GM12878 (cell line): ENCODE measurements around the gene TTI1. TPM values are rescaled to one million over a fixed set of nuclear protein-coding genes. Genes with fewer than 3 reads are reported as not detected.

ENCODE experiments used
- ATAC-seq: fragments of 200-7000 bp; cut with Tn5 transposase; 3 replicates; pipeline ENCODE4 v1.9.1; 2020; ENCODE audit warnings: mild to moderate bottlenecking, moderate library complexity
- BruUV-seq: library from RNA; stranded (reverse); fragments of 400-500 nt; replicated peaks from 2 replicates; lab custom pipeline; 2021; lab: Mats Ljungman, UMichigan
- CTCF ChIA-PET: fragments of 300-600 bp; sonication (Branson Sonifier 250); formaldehyde crosslinking; extraction: SDS; loops from one replicate; lab custom pipeline; 2021; ENCODE audit warnings: inconsistent platforms; lab: Yijun Ruan, JAX
- POLR2A ChIA-PET: fragments of 350-600 bp; formaldehyde crosslinking; extraction: SDS; loops from one replicate; lab custom pipeline; 2021; ENCODE audit warnings: inconsistent platforms; lab: Charles Lee
- RAD21 ChIA-PET: fragments of 300-600 bp; sonication (Branson Sonifier 250); formaldehyde crosslinking; loops from one replicate; lab custom pipeline; 2023; ENCODE audit warnings: antibody characterized with exemption; ENCODE audit not compliant: unreplicated experiment; lab: Charles Lee
- SMC1A ChIA-PET: fragments of 300-600 bp; sonication (Branson Sonifier 250); formaldehyde crosslinking; loops from one replicate; lab custom pipeline; 2023; ENCODE audit not compliant: unreplicated experiment, uncharacterized antibody; lab: Charles Lee
- DNase-seq: peaks from one replicate; pipeline ENCODE4 v3.0.0-alpha.2; 2011; ENCODE audit warnings: low read depth, low spot score
- FAIRE-seq: peaks from 3 replicates; lab custom pipeline; 2011; peaks lifted over from hg19 to GRCh38; lab: Jason Lieb, UNC
- H2AFZ ChIP-seq: 2 replicates; pipeline ENCODE4 v1.6.0; 2011; ENCODE audit warnings: low read depth, low read length, control low read depth; ENCODE audit not compliant: control insufficient read depth
- H3K27ac ChIP-seq: 2 replicates; pipeline ENCODE4 v1.5.1; 2011; ENCODE audit warnings: control low read depth; ENCODE audit not compliant: control insufficient read depth, insufficient read depth
- H3K27me3 ChIP-seq, 2 experiments: replicated peaks in 1 of 2; 2 replicates each; pipeline versions ENCODE4 v1.6.0 to v1.6.1; 2011; ENCODE audit warnings: low read length in 1 of 2; ENCODE audit not compliant: control insufficient read depth in 2 of 2, insufficient read depth in 2 of 2
- H3K36me3 ChIP-seq, 2 experiments: 2 replicates each; pipeline ENCODE4 v1.5.1; 2011; ENCODE audit warnings: low read length in 1 of 2; ENCODE audit not compliant: control insufficient read depth in 2 of 2, insufficient read depth in 2 of 2
- H3K4me1 ChIP-seq: 2 replicates; pipeline ENCODE4 v1.6.1; 2011; ENCODE audit warnings: mild to moderate bottlenecking, low read length, moderate library complexity, mixed read lengths; ENCODE audit not compliant: control insufficient read depth, insufficient read depth
- H3K4me2 ChIP-seq: 2 replicates; pipeline ENCODE4 v1.6.0; 2011; ENCODE audit warnings: control low read depth; ENCODE audit not compliant: control insufficient read depth, insufficient read depth
- H3K4me3 ChIP-seq: fragments of 200-600 bp; sonication (generic); 2 replicates; pipeline ENCODE4 v1.5.1; 2016
- H3K79me2 ChIP-seq: 2 replicates; pipeline ENCODE4 v1.6.0; 2011; ENCODE audit warnings: low read length; ENCODE audit not compliant: control insufficient read depth, insufficient read depth
- H3K9ac ChIP-seq: 2 replicates; pipeline ENCODE4 v1.8.0; 2011; ENCODE audit warnings: low read length, control low read depth, mixed read lengths; ENCODE audit not compliant: control insufficient read depth, insufficient read depth
- H3K9me3 ChIP-seq: replicated peaks from 3 replicates; pipeline ENCODE4 v1.5.1; 2011; ENCODE audit warnings: mild to moderate bottlenecking, low read length; ENCODE audit not compliant: control insufficient read depth, insufficient read depth
- H4K20me1 ChIP-seq: 2 replicates; pipeline ENCODE4 v1.6.0; 2011; ENCODE audit not compliant: control insufficient read depth, insufficient read depth
- PBX3 ChIP-seq: IDR thresholded peaks from 2 replicates; pipeline ENCODE4 v1.6.1; 2011; ENCODE audit warnings: mild to moderate bottlenecking, low read depth, low read length, moderate library complexity; ENCODE audit not compliant: insufficient replicate concordance
- SUPT20H ChIP-seq: IDR thresholded peaks from 2 replicates; pipeline ENCODE4 v1.6.1; 2011; ENCODE audit warnings: low read depth, mild to moderate bottlenecking, low read length, moderate library complexity, borderline replicate concordance; ENCODE audit not compliant: control insufficient read depth
- TCF7 ChIP-seq: IDR thresholded peaks from 2 replicates; pipeline ENCODE4 v1.6.1; 2014; ENCODE audit warnings: antibody characterized with exemption, borderline replicate concordance
- ZNF592 ChIP-seq: fragments of 450-650 bp; IDR thresholded peaks from 2 replicates; pipeline ENCODE4 v1.6.1; 2017; ENCODE audit warnings: mild to moderate bottlenecking, moderate library complexity
- ZNF622 ChIP-seq: fragments of 450-650 bp; IDR thresholded peaks from 2 replicates; pipeline ENCODE4 v1.6.1; 2017; ENCODE audit warnings: mild to moderate bottlenecking, inconsistent platforms
- WGBS: methylation state at CpG from one replicate; pipeline ENCODE4 v1.1.6; 2016; ENCODE audit warnings: low lambda C conversion rate; ENCODE audit not compliant: insufficient replicate concordance, insufficient coverage; ENCODE audit errors: missing lambda C conversion rate; 5-methylcytosine and 5-hydroxymethylcytosine counted together
- in situ Hi-C: fragments of 300-500 bp; cut with MboI; formaldehyde crosslinking; loops from 9 replicates; pipeline ENCODE4 v1.14.3; 2018; ENCODE audit warnings: mixed read lengths
- intact Hi-C: fragments of 100-400 bp; cut with micrococcal nuclease; formaldehyde crosslinking; loops from one replicate; pipeline ENCODE4 v1.14.2; 2022; ENCODE audit not compliant: unreplicated experiment
- polyA plus RNA-seq, 11 experiments: library from polyadenylated mRNA; depleted of rRNA in 4 of 11; unstranded in 6 of 11; stranded (reverse) in 5 of 11; fragments of >200 nt; fragmentation: Nextera tagmentation in 4 of 11; fragmentation: Illumina TruSeq in 1 of 11; extraction: Ambion mirVana in 4 of 11; extraction: Trizol in 1 of 11; gene quantifications; 1 replicate in 1 of 11; 2 replicates in 10 of 11; pipeline versions ENCODE4 v1.2.1 to v1.2.3, GENCODE V29; 2011 to 2016; ENCODE audit warnings: inconsistent platforms in 2 of 11, missing spikeins in 2 of 11, low read depth in 1 of 11
- total RNA-seq, 4 experiments: library from RNA; depleted of rRNA in 3 of 4; stranded (reverse); fragments of >200 nt in 3 of 4; fragmentation: Illumina TruSeq in 1 of 4; extraction: Trizol in 1 of 4; gene quantifications; 2 replicates each; pipeline versions ENCODE4 v1.2.1 to v1.2.3, GENCODE V29; 2013 to 2021

Gene TTI1
- total and polyA plus RNA-seq, 10 of the 15 experiments (the other 5 are each of a cell fraction or from before 2014, with no cell fraction given), result 5.3 to 44.6 (median 24.9) TPM

- DNase-seq, result no peak
- no peak overlapping the region for H3K9ac ChIP-seq
- RAD21 ChIA-PET, result no interaction called here
- intact Hi-C loops (no loop called here), in situ Hi-C loops (no loop called here)
- H3K4me2 ChIP-seq, result no peak overlapping the region
- no peak overlapping the region for H3K27ac ChIP-seq
- CTCF ChIA-PET, result no interaction called here
- WGBS, result 53% methylated on average over 7 of the region's 7 CpGs
- ATAC-seq, result no peak
- FAIRE-seq, result no peak
- H3K79me2 ChIP-seq, result no peaks in the 10 kb centered on the region
- no peak for TF ChIP-seq TCF7
- no peak for TF ChIP-seq ZNF622
- no peak for TF ChIP-seq PBX3
- TF ChIP-seq SUPT20H, result no peak
- no peak for TF ChIP-seq ZNF592
- H3K36me3 ChIP-seq, result no peaks in the 10 kb centered on the region
- H3K27me3 ChIP-seq, result no peaks in the 10 kb centered on the region; a peak in 1 of 4 replicates
- H3K4me3 ChIP-seq, result no peak overlapping the region
- SMC1A ChIA-PET, result no interaction called here
- no peaks in the 10 kb centered on the region for H3K9me3 ChIP-seq
- H4K20me1 ChIP-seq, result no peaks in the 10 kb centered on the region
- no TSS peak for BruUV-seq
- H2AFZ ChIP-seq, result no peak overlapping the region
- no peaks in the 10 kb centered on the region for H3K4me1 ChIP-seq
- POLR2A ChIA-PET, result no interaction called here
Observed at GRCh38 chr20:37955511-37955910, 77.7 kb downstream of the TTI1 start.
